Measurements from ENCODE around the gene NPLOC4. TPM values are rescaled to one million over a fixed set of nuclear protein-coding genes. Genes with fewer than 3 reads are reported as not detected.

The NPLOC4 gene
- polyA plus RNA-seq (2013, experiment 1 of 4), result 75.5 TPM
- polyA plus RNA-seq (2013, experiment 2 of 4), result 84.4 TPM
- polyA plus RNA-seq (2013, experiment 3 of 4), result 51.4 TPM
- polyA plus RNA-seq (2013, experiment 4 of 4), result 57.5 TPM

GRCh38 chr17:81636505-81637288 lies at the start of gene NPLOC4, which contains the start of gene TSPAN10:
Gene NPLOC4, minus strand, starts transcription at chr17:81637112. Its CDS starts 182 bp downstream, at chr17:81636930.
Gene TSPAN10, plus strand, starts transcription at chr17:81637196. Its CDS starts 5,217 bp downstream, at chr17:81642413.
- no peaks in the 10 kb centered on the region for H3K36me3 ChIP-seq (ENCODE audit: control insufficient read depth, insufficient read depth, low read length)
- H3K27ac ChIP-seq (ENCODE audit: insufficient read depth, low read depth, low read length, poor library complexity, severe bottlenecking), result peak within 1 kb of the TSS; percentile 79
- H3K4me1 ChIP-seq (ENCODE audit: control insufficient read depth, insufficient read depth, low read length), result peaks cover 7% of the 10 kb centered on the region
- 0% methylated on average over 77 of the region's 77 CpGs for WGBS, 2 experiments
- H3K4me3 ChIP-seq (ENCODE audit: insufficient read depth, low read depth, low read length), result peak within 1 kb of the TSS; percentile 97
- no peaks in the 10 kb centered on the region for H3K27me3 ChIP-seq (ENCODE audit: control insufficient read depth, insufficient read depth, low read length, poor library complexity, severe bottlenecking)
- H3K9me3 ChIP-seq (ENCODE audit: control insufficient read depth, low read length), result no peaks in the 10 kb centered on the region

GRCh38 chr17:81686614-81687013 lies 49.7 kb upstream of the NPLOC4 start:
- Histone ChIP-seq H3K4me3 (ENCODE audit: insufficient read depth, low read depth, low read length) (no peak overlapping the region), H3K36me3 (ENCODE audit: control insufficient read depth, insufficient read depth, low read length) (peaks cover 17% of the 10 kb centered on the region), H3K4me1 (ENCODE audit: control insufficient read depth, insufficient read depth, low read length) (peaks cover 18% of the 10 kb centered on the region), H3K27ac (ENCODE audit: insufficient read depth, low read depth, low read length, poor library complexity, severe bottlenecking) (no peak overlapping the region), H3K27me3 (ENCODE audit: control insufficient read depth, insufficient read depth, low read length, poor library complexity, severe bottlenecking) (no peaks in the 10 kb centered on the region), H3K9me3 (ENCODE audit: control insufficient read depth, low read length) (no peaks in the 10 kb centered on the region)
- 95 to 97% methylated on average over 20 of the region's 20 CpGs for WGBS, 2 experiments

- H3K4me3 ChIP-seq (ENCODE audit: insufficient read depth, low read depth, low read length), result peak overlapping the region; percentile 100
- no peak overlapping the region for H3K27ac ChIP-seq (ENCODE audit: insufficient read depth, low read depth, low read length, poor library complexity, severe bottlenecking)
- H3K9me3 ChIP-seq (ENCODE audit: control insufficient read depth, low read length), result no peaks in the 10 kb centered on the region
- WGBS, 2 experiments, result 87 to 89% methylated on average over 12 of the region's 12 CpGs
- no peaks in the 10 kb centered on the region for H3K27me3 ChIP-seq (ENCODE audit: control insufficient read depth, insufficient read depth, low read length, poor library complexity, severe bottlenecking)
- peaks cover 17% of the 10 kb centered on the region for H3K36me3 ChIP-seq (ENCODE audit: control insufficient read depth, insufficient read depth, low read length)
- H3K4me1 ChIP-seq (ENCODE audit: control insufficient read depth, insufficient read depth, low read length), result peaks cover 18% of the 10 kb centered on the region
Measured at GRCh38 chr17:81685108-81685507, 48.2 kb upstream of the NPLOC4 start.

GRCh38 chr17:81684442-81684911 lies 47.6 kb upstream of the NPLOC4 start:
- Histone ChIP-seq H3K27ac (ENCODE audit: insufficient read depth, low read depth, low read length, poor library complexity, severe bottlenecking) (peak overlapping the region; percentile 60), H3K4me1 (ENCODE audit: control insufficient read depth, insufficient read depth, low read length) (peaks cover 18% of the 10 kb centered on the region), H3K36me3 (ENCODE audit: control insufficient read depth, insufficient read depth, low read length) (peaks cover 17% of the 10 kb centered on the region), H3K4me3 (ENCODE audit: insufficient read depth, low read depth, low read length) (peak overlapping the region; percentile 100), H3K27me3 (ENCODE audit: control insufficient read depth, insufficient read depth, low read length, poor library complexity, severe bottlenecking) (no peaks in the 10 kb centered on the region), H3K9me3 (ENCODE audit: control insufficient read depth, low read length) (no peaks in the 10 kb centered on the region)
- WGBS, 2 experiments, result 17% methylated on average over 16 of the region's 16 CpGs

GRCh38 chr17:81683584-81684441 lies 46.9 kb upstream of the NPLOC4 start, which contains the start of the genes ARL16 and HGS:
Gene ARL16, minus strand, starts transcription at chr17:81683797. Its CDS starts 44 bp downstream, at chr17:81683753.
Gene HGS, plus strand, starts transcription at chr17:81684011. Its CDS starts 56 bp downstream, at chr17:81684067.
- Histone ChIP-seq H3K4me1 (ENCODE audit: control insufficient read depth, insufficient read depth, low read length) (peaks cover 18% of the 10 kb centered on the region), H3K4me3 (ENCODE audit: insufficient read depth, low read depth, low read length) (peak within 1 kb of the TSS; percentile 100), H3K27ac (ENCODE audit: insufficient read depth, low read depth, low read length, poor library complexity, severe bottlenecking) (peak within 1 kb of the TSS; percentile 69), H3K27me3 (ENCODE audit: control insufficient read depth, insufficient read depth, low read length, poor library complexity, severe bottlenecking) (no peaks in the 10 kb centered on the region), H3K9me3 (ENCODE audit: control insufficient read depth, low read length) (no peaks in the 10 kb centered on the region), H3K36me3 (ENCODE audit: control insufficient read depth, insufficient read depth, low read length) (peaks cover 17% of the 10 kb centered on the region)
- WGBS, 2 experiments, result 0 to 1% methylated on average over 112 of the region's 112 CpGs

- Histone ChIP-seq H3K9me3 (ENCODE audit: control insufficient read depth, low read length) (no peaks in the 10 kb centered on the region), H3K27me3 (ENCODE audit: control insufficient read depth, insufficient read depth, low read length, poor library complexity, severe bottlenecking) (no peaks in the 10 kb centered on the region), H3K4me1 (ENCODE audit: control insufficient read depth, insufficient read depth, low read length) (peaks cover 18% of the 10 kb centered on the region), H3K27ac (ENCODE audit: insufficient read depth, low read depth, low read length, poor library complexity, severe bottlenecking) (peak overlapping the region; percentile 69), H3K36me3 (ENCODE audit: control insufficient read depth, insufficient read depth, low read length) (peaks cover 17% of the 10 kb centered on the region), H3K4me3 (ENCODE audit: insufficient read depth, low read depth, low read length) (peak overlapping the region; percentile 100)
- 1% methylated on average over 37 of the region's 37 CpGs for WGBS, 2 experiments
Measured at GRCh38 chr17:81683208-81683583, 46.3 kb upstream of the NPLOC4 start.

- Histone ChIP-seq H3K36me3 (ENCODE audit: control insufficient read depth, insufficient read depth, low read length) (peaks cover 14% of the 10 kb centered on the region), H3K4me1 (ENCODE audit: control insufficient read depth, insufficient read depth, low read length) (peaks cover 18% of the 10 kb centered on the region), H3K27ac (ENCODE audit: insufficient read depth, low read depth, low read length, poor library complexity, severe bottlenecking) (peak overlapping the region; percentile 69), H3K9me3 (ENCODE audit: control insufficient read depth, low read length) (no peaks in the 10 kb centered on the region), H3K27me3 (ENCODE audit: control insufficient read depth, insufficient read depth, low read length, poor library complexity, severe bottlenecking) (no peaks in the 10 kb centered on the region), H3K4me3 (ENCODE audit: insufficient read depth, low read depth, low read length) (peak overlapping the region; percentile 100)
- WGBS, 2 experiments, result 51% methylated on average over 19 of the region's 19 CpGs
Measured at GRCh38 chr17:81682565-81683207, 45.8 kb upstream of the NPLOC4 start.

GRCh38 chr17:81681672-81682071 lies 44.8 kb upstream of the NPLOC4 start:
- no peaks in the 10 kb centered on the region for H3K27me3 ChIP-seq (ENCODE audit: control insufficient read depth, insufficient read depth, low read length, poor library complexity, severe bottlenecking)
- H3K36me3 ChIP-seq (ENCODE audit: control insufficient read depth, insufficient read depth, low read length), result peaks cover 6% of the 10 kb centered on the region
- no peaks in the 10 kb centered on the region for H3K9me3 ChIP-seq (ENCODE audit: control insufficient read depth, low read length)
- 95 to 97% methylated on average over 17 of the region's 17 CpGs for WGBS, 2 experiments
- H3K4me3 ChIP-seq (ENCODE audit: insufficient read depth, low read depth, low read length), result no peak overlapping the region
- H3K4me1 ChIP-seq (ENCODE audit: control insufficient read depth, insufficient read depth, low read length), result peaks cover 18% of the 10 kb centered on the region
- no peak overlapping the region for H3K27ac ChIP-seq (ENCODE audit: insufficient read depth, low read depth, low read length, poor library complexity, severe bottlenecking)

- H3K9me3 ChIP-seq (ENCODE audit: control insufficient read depth, low read length), result no peaks in the 10 kb centered on the region
- H3K4me3 ChIP-seq (ENCODE audit: insufficient read depth, low read depth, low read length), result no peak overlapping the region
- H3K36me3 ChIP-seq (ENCODE audit: control insufficient read depth, insufficient read depth, low read length), result no peaks in the 10 kb centered on the region
- no peak overlapping the region for H3K27ac ChIP-seq (ENCODE audit: insufficient read depth, low read depth, low read length, poor library complexity, severe bottlenecking)
- WGBS, 2 experiments, result 92 to 93% methylated on average over 11 of the region's 11 CpGs
- H3K27me3 ChIP-seq (ENCODE audit: control insufficient read depth, insufficient read depth, low read length, poor library complexity, severe bottlenecking), result no peaks in the 10 kb centered on the region
- peaks cover 13% of the 10 kb centered on the region for H3K4me1 ChIP-seq (ENCODE audit: control insufficient read depth, insufficient read depth, low read length)
Measured at GRCh38 chr17:81680150-81680549, 43.2 kb upstream of the NPLOC4 start.

All from ectodermal cell (in vitro differentiated cells).